NOMO-1 treated with dmso at 0.1 percent for 144 hours (cell line): ENCODE results near the gene ALPL.
"Not testable (repeated sequence)": the region's sequence is repeated elsewhere in the genome, so short reads cannot be mapped to it uniquely, and the experiment has no call there.

Experiments used
- DNase-seq: peaks from one replicate; lab custom pipeline; 2025; ENCODE audit not compliant: unreplicated experiment; lab: John Stamatoyannopoulos, UW

Gene ALPL

DNA sequence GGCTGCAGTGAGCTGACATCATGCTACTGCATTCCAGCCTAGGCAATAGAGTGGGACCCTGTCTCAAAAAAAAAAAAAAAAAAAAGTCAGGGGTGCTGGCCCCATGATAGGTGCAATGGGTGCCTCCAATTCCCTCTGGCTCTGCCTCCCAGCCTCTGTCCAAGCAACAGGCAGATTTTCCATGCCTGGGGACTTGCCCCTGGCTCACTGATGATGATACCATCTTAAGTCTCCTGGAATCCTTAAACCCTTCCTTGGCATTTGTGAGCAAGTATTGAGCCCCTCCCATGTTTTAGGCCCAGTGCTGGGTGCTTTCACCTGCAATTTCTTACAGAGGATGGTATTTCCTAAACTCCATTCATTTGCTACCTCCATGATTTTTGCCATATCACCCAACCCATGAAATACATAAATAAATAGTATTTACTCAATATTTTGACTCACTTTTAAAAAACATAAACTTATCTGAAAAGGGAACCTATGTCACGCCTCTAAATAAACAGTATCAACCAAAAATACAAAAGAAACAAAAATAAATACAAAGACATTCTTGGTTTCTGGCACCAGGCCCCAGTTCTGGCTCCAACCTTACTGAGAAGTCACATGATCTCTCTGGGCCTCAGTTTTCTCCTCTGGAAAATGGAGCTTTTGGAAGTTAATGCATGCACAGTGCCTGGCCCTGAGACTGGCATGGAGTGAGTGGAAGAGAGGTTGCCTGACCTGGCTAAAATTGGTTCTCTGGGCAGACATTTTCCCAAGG lies 1.5 kb upstream of the ALPL start:
- no peak for DNase-seq

DNA sequence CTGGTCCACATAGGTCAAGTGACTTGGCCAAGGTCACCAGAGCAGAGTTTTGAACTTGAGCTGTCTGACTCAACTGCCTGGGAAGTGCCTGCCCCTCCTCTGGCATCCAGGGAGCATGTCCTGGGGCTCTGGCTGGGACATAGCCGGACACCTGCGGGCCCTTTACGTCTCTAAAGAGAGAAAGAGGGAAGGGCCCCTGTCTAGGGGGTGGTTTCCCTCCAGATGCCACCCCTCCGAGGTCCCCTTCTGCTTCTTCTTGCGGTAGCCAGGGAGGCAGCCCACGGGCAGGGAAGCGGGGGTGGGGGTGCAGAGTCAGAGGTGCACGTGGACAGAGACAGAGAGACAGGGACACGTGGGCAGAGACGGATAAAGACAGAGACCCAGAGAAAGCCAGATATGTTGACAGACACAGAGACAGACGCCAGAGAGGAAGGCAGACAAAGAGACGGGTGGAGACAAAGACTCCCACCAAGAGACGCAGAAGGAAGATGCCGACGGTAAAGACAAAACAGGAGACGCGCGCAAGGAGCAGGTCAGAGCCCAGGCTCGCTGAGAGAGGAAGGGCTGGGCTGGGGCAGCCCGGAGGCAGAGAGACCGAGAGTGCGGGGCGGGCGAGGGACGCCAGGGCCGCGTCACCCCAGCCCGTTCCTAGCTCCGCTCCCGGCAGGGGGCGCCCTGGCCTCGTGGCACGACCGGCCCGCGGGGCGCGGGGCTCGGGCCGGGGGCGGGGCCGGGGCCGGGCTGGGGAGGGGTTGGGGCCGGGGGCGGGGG lies 458 bp upstream of the ALPL start:
- DNase-seq = no peak

DNA sequence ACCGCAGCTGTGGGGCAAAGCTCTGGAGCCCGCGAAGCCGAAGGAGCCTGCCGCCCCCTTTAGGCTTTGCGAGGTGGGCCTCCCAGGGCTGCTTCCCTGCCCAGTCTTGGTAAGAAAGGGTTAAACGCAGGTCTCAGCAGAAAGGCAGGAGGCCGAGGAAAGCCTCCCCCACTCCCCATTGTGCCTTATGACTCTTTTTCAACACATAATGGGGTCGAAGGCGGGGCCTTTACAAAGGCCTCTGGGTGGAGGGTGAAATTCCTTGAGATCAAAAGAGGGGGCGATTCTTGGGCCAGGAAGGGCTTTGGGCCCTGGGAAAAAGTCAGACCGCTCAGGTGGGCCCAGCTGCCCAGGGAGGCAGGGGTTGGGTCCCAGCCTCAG lies 880 bp downstream of the ALPL start:
- no peak for DNase-seq

DNA sequence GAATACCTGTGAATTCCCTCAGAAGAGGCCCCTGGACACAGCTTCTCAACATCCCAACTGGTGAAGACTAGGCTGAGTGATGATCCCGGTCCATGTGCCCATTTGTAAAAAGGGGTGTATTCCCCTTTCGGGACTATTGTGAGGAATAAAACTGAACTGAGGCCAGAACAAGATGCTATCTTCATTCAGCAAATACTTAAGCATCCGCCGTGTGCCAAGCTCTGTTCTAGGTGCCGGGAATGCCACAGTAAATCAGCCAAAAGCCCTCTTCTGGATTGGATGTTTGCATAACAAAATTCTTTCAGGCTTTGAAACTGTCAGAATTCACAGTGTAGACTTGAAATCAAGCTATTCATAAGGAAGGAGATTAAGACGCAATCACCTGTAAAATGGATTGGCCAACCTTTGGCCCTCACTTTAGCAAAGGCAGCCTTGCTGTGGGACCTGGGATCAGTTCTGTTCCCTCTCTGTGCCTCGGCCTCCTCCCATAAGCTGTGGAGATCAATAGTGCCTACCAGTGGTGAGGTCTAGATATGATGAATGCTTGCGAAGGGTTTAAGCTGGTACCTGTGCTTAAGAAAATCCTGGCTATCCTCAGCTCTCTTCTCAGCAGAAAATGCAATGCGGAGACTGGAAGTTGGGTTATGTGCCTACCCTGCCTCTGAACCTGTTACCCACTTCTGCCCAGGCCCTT lies 1.8 kb downstream of the ALPL start:
- no peak for DNase-seq

DNA sequence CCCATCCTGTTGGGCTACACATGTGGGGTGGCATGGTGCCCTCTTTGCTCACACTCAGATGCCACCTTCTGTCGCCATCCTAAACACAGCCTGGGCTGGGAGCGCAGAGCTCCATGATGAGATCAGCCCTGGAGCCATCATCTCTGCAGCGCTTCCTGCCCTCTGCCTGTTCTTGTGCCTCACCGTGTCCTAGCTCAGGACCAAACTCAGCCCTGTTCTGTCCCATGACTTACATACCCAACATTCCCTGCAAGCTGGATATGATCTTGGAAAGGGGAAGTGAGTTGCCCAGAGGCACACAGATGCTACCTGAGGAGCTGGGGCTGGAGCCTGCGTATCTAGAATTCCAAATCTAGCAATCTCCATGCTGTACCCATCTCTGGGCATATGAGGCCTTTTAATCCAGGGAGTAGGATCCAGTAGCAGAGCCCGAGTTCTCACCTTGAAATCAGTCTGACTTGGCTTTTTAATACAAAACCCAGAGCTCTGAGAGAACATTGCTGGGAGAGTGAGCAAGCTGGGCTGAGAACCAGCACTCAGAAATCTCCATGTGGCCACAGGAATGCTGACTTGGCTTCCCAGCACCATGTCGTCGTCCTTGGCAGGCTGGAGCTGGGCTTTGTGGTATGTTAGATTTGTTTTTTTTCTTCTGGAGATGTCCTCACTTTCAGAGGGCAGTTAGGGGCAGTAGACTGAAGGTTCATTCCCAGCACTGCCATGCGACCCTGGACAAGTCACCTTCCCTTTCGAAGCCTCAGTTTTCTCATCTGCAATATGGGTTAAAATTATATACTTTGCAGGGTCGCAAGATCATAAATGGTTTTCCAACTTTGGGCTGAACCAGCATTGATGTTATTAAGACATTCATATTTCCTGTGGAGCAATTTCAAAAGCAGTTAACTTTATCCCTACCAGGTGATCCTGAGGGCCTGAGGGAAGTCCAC lies 2.6 kb downstream of the ALPL start:
- DNase-seq = no peak

DNA sequence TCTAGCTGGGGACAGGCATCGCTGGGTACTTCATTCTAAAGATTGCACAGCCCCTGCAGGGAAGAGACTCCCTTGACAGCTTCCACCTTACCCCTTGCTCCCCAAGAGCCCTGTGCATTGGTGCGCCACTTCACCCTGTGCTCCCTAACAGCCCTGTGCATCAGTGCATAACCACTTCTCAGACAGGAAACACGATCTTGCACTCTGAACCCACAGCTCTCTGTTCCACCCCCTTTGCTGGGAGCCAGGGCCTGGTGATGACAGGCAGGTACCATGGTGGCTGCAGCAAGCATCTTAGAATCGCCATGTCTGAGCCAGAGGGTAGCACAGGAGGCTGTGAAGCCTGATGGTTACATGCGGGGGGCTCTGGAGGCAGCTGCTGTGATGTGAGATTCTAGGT lies 5.0 kb downstream of the ALPL start:
- no peak for DNase-seq

DNA sequence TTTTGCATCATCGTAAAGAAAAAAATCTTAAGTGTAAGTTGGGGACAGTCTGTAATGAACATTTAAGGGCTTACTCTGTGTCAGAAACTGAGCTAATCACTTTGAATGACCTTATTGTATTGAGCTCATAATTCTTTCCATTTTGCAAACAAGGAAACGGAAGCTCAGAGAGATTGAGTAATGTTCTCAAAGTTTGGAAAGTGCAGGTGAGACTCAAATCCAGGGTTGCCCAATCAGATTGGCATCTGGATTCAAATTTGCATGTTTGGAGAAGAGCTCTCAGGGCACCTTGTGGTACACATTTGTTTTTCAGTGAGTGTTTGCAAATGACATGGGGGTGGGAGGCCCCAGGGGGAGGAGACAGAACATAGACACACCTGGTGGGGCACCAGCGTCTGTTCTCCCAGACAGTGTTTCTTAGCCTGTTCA lies 8.0 kb downstream of the ALPL start:
- no peak for DNase-seq

DNA sequence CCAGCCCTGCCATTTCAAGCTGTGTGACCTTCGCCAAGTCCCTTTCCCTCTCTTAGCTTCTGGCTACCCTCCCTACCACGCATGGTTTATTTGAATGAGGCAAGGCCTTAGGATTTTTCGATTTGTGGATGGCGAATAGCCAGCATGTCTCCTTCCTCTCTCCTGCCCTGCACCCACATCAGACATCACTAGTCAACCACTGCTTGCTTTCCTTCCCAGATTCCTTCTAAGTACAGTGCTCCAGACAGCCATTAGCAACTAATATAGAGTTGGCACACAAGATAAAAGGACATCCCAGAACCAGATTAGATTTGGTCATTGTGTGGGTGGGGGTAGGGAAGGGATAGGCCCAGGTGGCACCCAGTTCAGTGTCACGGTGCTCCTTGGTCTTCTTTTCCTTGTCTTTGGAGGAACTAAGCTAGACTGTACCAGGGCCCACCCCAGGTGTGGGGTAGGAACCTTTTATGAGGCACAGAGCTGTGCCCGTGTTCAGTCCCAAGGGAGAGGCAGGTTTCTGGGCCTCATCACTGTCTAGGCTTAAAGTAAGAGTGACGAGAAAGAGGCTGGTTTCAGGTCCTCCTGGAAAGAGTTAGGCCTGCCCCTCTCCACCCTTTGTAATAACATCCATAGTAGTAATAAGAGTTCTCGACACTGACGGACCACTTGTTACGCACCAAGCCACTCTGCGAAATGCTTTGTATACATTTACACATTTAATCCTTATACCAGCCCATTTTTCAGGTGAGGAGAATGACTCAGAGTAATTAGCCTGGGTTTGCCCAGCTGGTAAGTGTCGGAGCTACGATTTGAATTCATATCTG lies 8.6 kb downstream of the ALPL start:
- DNase-seq = no peak

DNA sequence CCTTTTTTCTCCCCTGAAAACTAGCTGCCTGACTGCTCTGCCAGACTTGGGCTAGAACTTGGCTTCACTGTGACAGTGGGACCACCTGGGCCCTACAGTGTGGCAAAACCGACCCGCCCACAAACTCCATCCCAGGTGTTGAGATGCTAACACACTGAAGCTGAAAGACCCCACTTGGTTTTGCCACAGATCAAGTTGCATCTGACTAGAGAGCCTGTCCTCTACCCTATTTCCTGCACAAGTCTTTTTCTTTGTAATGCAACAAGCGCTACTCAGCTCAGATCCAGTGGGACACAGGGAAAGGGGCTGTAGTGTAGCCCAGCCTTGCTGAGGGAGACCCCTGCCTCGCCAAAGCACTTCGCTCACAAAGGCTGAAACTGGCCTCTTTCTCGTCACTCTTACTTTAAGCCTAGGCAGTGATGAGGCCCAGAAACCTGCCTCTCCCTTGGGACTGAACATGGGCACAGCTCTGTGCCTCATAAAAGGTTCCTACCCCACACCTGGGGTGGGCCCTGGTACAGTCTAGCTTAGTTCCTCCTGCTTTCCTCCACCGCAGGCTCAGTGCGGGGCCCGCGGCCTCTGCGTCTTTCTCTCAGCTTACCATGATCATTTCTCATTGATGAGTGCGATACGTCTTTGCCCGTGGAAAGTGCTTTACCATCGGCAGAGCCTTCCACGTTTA lies 9.7 kb downstream of the ALPL start:
- no peak for DNase-seq

DNA sequence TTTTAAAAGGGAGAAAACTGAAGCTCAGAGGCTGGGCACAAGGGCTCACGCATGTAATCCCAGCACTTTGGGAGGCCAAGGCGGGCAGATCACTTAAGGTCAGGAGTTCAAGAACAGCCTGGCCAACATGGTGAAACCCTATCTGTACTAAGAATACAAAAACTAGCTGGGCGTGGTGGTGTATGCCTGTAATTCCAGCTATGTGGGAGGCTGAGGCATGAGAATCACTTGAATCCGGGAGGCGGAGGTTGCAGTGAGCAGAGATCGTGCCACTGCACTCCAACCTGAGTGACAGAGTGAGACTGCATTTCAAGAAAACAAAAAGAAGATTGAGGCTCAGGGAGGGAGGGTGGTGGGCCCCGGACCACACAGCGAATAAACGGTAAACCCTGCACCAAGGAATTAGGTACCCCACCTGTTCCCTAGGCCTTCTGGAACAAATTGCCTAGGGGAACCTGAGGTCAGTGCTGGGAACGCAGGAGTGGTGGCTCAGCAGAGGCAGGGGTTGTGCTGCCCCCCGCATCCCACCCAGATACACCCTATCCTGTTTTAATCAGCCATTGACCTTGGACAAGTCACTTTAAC lies 10.4 kb downstream of the ALPL start:
- not testable (repeated sequence) for DNase-seq

DNA sequence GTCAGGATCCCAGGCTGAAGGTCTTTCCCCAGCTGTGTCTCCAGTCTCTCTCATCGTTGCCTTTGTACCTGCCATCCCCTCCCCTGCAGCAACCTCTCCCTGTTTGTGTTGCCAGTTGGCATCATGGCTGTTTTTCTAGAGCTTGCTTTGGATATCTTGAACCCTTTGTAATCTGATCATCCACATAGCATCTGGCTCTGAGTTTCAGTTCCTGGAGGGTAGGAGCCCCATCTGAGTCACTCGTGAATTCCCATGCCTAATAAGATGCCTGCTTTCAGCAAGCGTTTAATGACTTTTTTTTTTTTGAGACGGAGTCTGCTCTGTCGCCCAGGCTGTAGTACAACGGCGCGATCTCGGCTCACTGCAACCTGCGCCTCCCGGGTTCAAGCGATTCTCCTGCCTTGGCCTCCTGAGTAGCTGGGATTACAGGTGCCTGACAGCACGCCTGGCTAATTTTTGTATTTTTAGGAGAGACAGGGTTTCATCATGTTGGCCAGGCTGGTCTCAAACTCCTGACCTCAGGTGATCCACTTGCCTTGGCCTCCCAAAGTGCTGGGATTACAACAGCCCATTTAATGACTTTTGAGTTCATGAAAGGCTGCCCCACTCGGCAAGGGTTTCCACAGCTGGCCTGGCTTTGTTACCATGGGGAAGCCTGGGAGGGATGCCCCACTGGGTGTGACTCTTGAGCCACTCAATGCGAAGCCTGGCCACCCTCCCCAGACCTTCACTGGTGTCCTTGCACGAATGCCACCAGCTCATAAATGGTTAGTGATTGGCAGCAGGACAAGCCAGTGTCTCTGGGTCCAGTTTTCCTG lies 11.9 kb downstream of the ALPL start:
- peak; percentile 10 for DNase-seq

DNA sequence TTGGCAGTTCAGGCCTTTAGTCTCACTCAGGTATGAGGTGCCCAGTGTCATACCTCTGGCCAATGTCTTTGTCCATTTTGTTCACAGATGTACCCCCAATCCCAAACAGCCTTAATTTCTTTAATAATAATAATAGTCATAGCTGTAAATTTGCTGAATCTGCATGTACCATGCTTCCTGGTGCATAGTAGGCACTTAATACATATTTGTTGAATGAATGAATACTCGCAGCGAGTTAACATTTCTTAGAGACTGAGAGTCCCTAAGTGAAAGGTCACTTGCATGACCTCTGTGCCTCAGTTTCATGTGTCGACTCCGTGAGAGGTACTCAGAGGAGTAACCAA lies 12.5 kb downstream of the ALPL start:
- DNase-seq = no peak

DNA sequence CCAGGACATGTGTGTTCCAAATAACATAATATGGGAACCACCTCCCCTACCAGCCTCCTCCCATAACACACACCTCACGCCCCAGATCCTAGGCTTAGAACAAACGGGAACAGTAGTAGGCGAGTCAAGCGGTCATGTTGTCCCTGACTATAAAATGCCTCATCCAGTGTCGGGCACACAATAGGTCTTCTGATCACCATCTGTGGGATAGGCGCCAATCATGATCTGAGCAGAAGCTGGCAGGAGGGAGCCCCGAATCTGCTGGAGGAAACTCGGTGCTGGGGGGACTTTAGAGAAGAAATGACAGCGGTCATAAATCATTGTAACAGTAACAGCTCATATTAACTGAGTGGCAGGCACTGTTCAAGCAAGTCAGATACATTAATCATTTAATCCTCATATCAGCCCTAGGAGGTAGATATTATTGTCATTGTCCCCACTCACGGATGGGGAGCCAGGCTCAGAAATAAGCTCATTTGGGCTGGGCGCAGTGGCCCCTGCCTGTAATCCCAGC lies 13.4 kb downstream of the ALPL start:
- DNase-seq = no peak

DNA sequence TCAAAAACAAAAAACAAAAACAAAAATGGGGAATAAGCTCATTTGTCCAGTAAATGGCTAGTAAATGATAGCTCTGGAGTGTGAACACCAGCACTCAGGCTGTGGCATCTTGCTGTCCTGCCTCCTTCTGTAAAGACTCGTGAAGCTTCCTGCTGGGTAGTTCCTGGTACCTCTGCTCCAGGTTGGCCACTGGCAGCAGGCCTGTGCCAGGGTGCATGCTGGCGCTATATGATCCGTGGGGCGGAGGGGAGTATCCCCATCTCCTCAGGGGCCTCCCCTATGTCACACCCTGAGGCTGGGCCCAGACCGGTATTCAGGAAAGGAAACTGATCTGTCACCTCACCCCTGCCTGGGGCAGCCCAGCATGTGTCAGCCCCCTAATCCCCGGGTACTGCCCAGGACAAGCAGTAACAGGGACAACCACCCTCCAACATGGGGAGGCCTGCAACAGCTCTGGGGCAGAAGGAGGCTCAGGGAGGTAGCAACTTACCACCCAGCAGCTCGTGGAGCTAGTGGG lies 14.1 kb downstream of the ALPL start:
- no peak for DNase-seq

DNA sequence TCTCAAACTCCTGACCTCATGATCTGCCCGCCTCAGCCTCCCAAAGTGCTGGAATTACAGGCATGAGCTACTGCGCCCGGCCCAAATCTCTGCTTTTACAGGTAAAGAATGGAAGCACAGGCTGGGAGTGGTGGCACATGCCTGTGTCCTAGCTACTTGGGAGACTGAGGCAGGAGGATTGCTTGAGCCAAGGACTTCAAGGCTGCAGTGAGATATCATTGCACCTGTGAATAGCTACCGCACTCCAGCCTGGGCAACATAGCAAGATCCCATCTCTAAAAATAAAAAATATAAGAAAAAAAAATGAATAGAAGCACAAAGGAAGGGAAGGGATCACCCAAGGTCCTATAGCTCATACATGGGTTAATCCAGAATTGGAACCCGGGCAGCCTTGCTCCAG lies 15.0 kb downstream of the ALPL start:
- no peak for DNase-seq

DNA sequence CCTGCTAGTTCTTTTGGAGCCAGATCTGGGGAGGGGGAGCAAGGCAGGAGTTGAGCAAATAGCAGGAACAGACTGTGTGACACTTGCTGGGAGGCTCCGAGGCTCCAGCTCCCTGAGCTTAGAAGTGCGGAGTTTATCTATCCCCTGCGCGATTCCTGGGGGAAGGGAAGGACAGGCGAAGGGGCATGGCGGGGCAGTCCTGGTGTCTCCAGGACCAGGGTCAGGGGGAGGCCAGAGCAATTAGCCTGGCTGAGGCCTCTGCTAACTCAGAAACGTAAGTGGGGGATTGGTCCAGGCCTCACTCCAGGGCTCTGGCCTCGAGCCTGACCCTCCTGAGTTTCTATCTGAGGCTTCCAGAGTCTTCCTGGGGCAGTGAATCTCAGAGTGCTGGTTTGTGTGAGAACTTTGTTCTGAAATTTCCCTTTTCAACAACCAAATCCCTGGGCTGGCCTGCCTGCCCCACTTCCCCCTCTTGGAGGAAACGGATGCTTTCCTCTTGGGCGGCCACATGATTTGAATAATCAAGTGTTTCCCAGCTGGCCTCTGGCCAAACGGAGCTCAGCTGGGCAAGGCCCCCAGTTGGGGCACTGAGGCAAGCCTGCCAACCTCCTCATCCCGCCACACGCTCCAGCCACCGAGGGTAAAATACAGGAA lies 15.6 kb downstream of the ALPL start:
- DNase-seq = no peak

DNA sequence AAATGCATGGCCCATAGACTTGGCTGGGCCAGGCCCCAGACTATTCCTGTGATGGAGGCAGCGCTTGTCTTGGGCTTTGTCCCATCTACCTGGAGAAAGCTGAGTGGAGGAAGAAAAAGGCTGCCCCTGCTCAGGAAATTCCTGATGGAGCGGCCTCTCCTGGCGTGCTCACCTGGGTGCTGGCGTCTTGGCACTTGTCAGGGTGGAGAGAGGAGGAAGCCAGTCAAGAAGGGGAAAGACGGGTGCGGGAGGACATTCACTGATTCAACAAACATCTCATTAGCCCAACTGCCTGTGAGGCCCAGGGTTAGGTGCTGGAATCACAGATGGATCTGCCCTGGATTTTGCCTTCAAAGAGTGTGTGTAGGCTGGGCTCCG lies 16.1 kb downstream of the ALPL start:
- no peak for DNase-seq

DNA sequence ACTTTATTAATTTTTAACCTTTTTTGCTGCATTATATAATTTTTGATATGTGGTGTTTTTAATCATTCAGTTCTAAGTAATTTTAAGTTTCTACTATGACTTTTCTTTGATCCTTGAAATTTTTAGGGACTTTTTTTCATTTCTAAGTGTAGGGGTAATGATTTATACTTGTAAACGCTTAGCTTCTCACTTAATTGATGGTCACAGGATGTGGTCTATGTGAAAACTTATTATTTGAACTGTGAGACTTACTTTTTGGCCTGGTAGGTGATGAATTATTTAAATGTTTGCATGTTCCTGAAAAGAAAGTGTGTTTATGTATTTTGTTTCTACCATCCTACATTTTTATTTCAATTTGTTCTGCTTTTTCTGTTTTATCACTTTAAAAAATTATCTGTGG lies 17.2 kb downstream of the ALPL start:
- no peak for DNase-seq
